ENCODE measurements around the gene CDKN1B.

DNA sequence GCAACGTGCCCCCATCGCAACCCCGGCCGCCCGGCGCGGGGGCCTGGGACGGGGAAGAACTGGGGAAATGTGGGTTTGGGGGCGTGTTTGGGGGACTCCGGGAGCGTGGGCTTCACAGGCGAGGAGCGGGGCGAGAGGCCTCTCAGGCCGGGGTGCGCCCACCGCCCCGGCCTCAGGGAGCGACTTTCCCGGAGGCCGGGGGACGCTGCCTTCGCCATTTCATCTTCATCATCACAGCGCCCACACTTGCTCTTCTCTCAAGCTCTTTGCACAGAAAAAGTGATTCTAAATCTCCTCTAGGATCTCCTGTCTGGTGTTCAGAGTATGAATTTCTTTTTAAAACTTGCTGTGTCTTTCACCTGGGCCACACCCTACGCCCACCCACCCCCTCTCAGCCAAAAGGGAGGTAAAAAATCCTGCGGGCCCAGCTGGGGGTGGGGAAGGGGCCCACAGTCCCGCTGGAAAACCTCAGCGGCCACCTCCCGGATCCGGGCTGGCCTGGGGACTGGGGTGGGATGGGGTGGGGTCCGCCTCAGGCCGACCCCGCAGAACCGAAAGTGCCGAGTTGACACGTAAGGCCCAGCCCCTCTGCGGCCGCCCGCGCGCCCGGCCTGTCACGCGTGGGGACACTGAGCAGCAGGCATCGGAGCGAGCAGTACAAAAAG, 7.4 kb downstream of the CDKN1B start:
- no peak for TF ChIP-seq POLR2A (IDR thresholded peaks at IDR 0.05)
- TF ChIP-seq, protein P1, sequence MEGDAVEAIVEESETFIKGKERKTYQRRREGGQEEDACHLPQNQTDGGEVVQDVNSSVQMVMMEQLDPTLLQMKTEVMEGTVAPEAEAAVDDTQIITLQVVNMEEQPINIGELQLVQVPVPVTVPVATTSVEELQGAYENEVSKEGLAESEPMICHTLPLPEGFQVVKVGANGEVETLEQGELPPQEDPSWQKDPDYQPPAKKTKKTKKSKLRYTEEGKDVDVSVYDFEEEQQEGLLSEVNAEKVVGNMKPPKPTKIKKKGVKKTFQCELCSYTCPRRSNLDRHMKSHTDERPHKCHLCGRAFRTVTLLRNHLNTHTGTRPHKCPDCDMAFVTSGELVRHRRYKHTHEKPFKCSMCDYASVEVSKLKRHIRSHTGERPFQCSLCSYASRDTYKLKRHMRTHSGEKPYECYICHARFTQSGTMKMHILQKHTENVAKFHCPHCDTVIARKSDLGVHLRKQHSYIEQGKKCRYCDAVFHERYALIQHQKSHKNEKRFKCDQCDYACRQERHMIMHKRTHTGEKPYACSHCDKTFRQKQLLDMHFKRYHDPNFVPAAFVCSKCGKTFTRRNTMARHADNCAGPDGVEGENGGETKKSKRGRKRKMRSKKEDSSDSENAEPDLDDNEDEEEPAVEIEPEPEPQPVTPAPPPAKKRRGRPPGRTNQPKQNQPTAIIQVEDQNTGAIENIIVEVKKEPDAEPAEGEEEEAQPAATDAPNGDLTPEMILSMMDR (IDR thresholded peaks at IDR 0.05), result no peak

Data from heart left ventricle (tissue), 13 donors.